B cell (primary cell): Measurements from ENCODE around the gene MICALL2.

Source experiments
- CTCF ChIP-seq: fragments of 200-600 bp; IDR thresholded peaks from one replicate; pipeline ENCODE4 v1.8.0; 2022; ENCODE audit warnings: antibody characterized with exemption, mild to moderate bottlenecking
- EZH2 ChIP-seq: IDR thresholded peaks from 2 replicates; pipeline ENCODE4 v1.6.1; 2012; ENCODE audit warnings: borderline replicate concordance, low read depth, mild to moderate bottlenecking, moderate library complexity, low read length; ENCODE audit not compliant: insufficient read depth, poor library complexity, severe bottlenecking

GRCh38 chr7:1449951-1450350 lies 9.3 kb downstream of the MICALL2 start:
- no peak for TF ChIP-seq CTCF
- no peak for TF ChIP-seq EZH2
